HG02798 (cell line): ENCODE data around the gene MSANTD7.
"Not testable (repeated sequence)": the region's sequence is repeated elsewhere in the genome, so short reads cannot be mapped to it uniquely, and the experiment has no call there.

Experiments
- ATAC-seq: cut with Tn5 transposase; IDR thresholded peaks from one replicate; pipeline ENCODE4 v1.9.1; 2021; ENCODE audit warnings: mild to moderate bottlenecking; ENCODE audit not compliant: unreplicated experiment, poor library complexity

The MSANTD7 gene

GRCh38 chr10:14837003-14837756 is 926 bp upstream of the MSANTD7 start:
- ATAC-seq: no peak

GRCh38 chr10:14838582-14839304 is 637 bp downstream of the MSANTD7 start:
- no peak for ATAC-seq

- no peak for ATAC-seq
Observed at GRCh38 chr10:14839305-14839695, 1.2 kb downstream of the MSANTD7 start.

DNA sequence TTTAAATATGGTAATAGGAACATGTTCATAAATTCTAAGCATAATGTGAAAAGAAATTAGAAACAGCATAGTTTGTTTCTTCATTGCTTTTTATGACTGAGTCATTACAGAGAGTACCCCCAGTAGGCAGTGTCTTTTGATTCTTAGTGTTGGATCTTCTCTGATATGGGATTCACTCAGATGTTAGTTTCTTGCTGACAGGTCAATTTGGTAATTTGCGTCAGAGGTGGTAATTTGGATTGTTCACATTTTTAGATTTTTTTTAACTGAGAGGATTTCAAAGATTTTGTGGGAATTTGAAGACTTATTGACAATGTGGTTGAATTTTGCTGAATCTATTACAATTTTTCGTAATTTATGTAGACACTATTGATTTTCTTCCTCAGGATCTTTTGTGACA is 2.1 kb downstream of the MSANTD7 start:
- no peak for ATAC-seq

DNA sequence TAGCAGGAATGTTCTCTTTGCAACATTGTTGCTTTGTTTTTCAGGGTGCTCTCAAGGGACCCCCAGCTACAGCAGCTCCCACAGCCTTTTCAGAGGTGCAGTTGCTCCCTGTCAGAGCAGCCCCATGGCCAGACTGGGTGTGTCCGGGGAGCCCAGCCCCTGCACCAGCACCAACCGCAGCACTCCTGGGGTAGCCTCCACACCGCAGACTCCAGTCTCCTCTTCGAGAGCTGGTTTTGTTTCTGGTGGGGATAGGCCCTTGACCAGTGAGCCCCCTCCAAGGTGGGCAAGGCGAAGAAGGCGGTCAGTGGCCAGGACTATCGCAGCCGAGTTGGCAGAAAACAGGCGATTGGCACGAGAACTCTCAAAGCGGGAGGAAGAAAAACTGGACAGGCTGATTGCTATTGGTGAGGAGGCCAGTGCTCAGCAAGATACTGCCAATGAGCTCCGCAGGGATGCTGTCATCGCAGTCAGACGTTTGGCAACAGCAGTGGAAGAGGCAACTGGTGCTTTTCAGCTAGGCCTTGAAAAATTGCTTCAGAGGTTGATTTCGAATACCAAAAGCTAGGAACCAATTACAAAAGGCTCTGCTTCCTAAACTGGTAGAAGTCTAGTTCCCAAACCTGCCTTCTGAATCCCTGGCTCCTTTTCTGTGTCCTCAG is 5.4 kb downstream of the MSANTD7 start:
- ATAC-seq: no peak

DNA sequence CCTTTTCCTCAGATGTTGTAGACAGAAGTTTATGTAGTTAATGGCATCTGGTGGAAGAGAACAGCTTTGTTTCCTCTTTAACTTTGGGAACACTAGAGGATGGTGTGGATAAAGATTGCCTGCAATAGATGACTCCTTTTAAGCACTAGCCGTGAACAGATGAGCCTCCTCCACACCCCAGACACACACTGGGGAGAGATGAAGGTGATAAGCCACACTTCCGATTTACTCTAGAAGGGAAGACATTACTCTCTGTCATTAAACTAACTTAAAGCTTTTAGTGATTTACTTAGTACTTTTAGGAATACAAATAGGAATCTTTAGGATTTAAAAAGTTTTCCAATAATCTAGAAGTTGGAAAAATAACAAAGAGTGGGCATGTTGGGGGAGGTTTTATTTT is 6.8 kb downstream of the MSANTD7 start:
- ATAC-seq: no peak

DNA sequence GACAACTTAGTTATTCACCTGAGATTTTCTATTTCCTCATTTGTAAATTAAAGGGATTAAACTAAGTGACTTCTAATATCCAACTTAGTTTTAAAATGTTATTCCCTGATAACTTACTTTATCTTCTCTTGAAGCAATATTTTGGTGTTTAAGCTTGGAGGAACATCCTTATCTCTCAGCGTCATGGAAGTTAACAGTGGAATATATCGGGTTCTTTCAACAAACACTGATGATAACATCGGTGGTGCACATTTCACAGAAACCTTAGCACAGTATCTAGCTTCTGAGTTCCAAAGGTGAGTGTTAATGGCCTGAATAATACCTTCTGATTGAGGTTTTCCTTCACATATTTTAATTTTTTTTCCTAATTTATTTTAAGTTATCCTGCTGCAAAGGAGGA is 14.1 kb downstream of the MSANTD7 start:
- ATAC-seq: no peak

DNA sequence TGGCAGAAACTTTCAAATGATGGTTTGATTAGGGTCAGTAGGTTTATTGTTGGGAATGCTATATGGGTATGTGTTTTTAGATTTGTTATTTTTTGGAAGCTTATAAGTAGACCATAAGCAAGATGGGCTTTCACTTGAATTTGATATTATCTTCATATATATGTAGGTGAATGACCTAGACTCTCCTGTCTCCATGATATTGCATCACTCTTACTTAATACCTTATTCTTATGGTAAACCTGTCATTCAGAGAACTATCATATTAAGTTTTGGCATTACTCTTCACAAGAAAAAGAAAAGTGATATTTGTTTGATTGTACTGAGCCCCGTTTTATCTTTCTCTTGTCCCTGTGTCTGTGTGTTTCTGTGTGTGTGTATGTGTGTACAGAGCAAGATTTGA is 17.3 kb downstream of the MSANTD7 start:
- no peak for ATAC-seq

- ATAC-seq: no peak
Observed at GRCh38 chr10:14858338-14858960, 20.3 kb downstream of the MSANTD7 start.

DNA sequence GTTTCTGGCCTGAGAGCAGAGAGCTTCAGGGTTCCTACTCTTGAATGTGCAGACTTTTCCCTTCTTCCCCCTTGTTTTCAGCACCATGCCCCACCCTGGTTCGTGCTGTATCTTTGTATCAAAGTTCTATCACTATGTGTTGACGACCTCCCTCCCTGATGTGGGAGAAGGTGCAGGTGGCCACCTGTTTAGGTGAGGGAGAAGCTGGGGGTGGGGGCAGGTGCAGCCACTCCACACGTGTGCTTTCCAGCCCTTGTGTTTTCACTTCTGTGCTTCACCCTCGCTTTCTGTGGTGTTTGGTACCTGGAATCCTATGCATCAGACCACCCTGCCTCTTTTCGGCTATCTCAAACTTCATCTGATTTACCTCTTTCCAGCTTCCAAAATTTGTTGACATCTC is 20.9 kb downstream of the MSANTD7 start:
- no peak for ATAC-seq

DNA sequence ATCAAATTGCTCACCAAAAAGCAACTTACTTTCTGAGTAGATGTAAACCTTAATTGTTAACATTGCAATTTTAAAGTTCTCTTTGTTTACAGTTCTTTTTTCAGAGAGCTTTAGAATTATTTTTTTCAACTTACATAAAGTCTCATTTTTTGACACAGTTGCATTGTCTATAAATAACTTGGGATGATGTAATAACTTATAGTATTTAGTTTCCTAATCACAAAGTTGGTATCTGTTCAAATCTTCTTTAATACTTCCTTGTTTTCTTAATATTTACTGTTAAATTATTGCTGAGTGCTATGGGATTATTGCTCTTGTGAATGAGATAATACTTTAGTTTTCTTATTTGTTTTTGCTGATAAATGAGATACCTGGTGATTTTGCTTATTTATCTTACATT is 21.7 kb downstream of the MSANTD7 start:
- ATAC-seq: no peak

DNA sequence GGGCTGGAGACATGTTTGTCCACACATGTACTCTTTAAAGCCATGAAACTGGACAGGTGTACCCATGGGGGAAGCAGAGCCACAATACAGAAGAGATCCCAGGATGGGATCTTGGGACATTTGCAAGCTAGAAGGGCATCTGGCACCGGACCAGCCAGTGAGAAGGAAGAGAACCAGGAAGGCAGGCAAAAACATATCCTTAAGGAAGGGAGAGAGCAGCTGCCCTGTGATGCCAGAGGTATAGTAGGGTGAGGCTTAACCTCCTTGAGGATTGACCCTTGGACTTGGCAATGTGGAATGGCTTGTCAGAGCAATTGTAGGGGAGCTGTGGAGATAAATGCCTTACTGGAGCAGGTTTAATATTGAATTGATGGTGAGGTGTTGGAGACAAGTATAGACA is 22.7 kb downstream of the MSANTD7 start:
- ATAC-seq: no peak

- ATAC-seq: not testable (repeated sequence)
Observed at GRCh38 chr10:14864466-14864865, 26.4 kb downstream of the MSANTD7 start.

DNA sequence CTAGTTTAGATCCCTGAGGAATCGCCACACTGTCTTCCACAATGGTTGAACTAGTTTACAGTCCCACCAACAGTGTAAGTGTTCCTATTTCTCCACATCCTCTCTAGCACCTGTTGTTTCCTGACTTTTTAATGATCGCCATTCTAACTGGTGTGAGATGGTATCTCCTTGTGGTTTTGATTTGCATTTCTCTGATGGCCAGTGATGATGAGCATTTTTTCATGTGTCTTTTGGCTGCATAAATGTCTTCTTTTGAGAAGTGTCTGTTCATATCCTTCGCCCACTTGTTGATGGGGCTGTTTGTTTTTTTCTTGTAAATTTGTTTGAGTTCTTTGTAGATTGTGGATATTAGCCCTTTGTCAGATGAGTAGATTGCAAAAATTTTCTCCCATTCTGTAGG is 26.8 kb downstream of the MSANTD7 start:
- ATAC-seq: not testable (repeated sequence)

DNA sequence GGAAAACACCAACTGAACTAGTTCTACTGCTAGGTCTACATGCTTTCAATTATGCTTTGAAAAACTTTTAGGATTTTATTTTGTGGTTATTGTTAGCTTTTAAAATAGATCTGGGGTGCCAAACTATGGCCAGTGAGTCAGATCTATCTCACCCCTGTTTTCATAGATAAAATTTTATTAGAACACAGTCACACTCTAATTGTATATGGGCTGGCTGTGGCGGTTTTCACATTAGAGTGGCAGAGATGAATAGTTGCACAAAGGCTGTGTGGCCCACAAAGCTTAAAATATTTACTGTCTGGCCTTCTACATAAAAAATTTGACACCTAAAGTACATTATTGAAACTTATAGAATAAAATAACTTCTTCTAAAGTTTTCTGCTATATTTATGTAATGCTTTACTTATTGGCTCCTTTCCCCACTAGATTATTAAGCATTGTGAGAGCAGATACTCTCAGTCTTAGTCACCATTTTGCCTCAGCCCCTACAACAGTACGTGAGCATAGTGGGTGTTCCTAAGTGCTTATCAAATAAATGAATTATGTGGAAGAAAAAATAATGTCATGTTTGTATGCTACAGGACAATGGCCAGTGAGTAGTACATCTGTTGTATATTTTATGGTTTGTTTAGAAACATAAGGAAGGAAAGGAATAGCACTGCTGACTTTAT is 35.1 kb downstream of the MSANTD7 start:
- ATAC-seq: peak; percentile 48

DNA sequence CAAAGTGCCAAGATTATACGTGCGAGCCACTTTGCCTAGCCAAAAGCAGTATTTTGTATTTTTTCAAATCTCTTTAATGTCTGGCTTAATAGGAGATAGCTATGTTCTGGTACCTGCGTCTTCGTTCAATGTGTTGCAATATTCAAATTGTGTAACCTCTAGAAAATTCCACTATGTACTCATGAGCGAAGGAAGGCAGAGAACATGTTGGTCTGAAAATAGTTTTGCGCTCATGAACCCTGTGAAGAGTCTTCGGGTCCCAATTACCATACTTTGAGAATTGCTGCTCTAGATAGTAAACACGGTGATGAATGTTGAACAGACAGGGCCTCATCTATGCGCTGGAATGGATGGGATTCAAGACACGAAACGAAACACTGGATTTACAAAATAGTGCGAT is 37.8 kb downstream of the MSANTD7 start:
- ATAC-seq: no peak

DNA sequence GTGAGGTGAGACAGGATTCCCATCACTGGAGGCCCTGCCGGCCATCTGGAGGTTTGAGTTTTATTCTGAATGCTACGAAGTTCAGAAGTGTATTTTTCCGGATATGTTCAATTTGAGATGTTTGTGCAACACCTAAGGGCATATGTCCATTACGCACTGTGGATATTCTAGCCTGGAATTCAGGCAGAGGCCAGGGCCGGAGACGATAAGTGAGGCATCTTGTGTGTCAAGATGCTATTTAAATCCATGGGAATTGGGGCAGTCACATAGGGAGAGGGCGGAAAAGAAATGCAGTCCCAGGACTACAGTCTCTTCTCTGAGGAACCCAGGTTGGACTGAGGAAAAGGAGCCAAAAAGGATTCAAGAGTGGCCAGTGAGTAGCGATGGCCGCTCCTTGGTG is 38.7 kb downstream of the MSANTD7 start:
- ATAC-seq: no peak

DNA sequence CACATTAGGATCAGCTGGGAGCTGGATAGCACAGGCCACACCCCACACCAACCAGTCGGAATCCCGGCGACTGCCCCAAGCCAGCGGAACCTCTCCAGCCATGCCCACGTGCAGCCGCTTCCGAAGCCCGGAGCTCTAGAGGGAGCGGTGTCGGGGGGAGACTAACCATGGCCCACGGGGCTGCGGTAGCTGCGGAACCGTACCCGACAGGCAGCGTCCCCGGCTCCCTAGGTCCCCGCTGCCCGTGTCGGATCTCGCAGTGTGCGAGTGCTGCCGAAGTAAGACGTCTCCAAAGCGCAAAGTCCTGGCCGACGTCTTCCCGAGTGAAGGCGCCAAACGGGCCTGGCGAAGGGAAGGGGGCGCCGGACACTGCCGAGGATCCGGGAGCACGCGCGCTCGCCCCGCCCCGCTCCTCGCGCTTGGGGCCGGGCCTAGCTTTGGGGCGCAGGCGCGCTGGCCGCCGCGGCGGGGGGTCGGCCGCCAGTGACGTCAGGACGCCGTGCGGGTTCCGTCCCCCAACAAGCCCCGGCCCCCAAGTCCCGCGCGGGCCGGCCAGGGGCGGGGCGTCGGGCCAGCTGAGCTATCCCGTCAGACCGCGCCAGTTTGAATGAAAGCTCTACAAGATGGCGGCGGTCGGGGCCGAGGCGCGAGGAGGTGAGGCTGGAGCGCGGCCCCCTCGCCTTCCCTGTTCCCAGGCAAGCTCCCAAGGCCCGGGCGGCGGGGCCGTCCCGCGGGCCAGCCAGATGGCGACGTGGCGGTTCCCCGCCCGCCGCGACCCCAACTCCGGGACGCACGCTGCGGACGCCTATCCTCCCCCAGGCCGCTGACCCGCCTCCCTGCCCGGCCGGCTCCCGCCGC is 40.4 kb downstream of the MSANTD7 start, which contains the start of gene SUV39H2:
SUV39H2 (plus strand) TSS at position 601 of the 858 bp plus-strand sequence; CDS start at position 624, 23 bp downstream.
- peak; percentile 94 for ATAC-seq
